Ascending aorta (tissue), 2 donors: ENCODE data around the gene VSTM5. TPM values are rescaled to one million over a fixed set of nuclear protein-coding genes. Genes with fewer than 3 reads are reported as not detected.

ENCODE experiments used
- DNase-seq, 2 donors: peaks; one replicate each; pipeline ENCODE4 v3.0.0-alpha.2; 2019; ENCODE audit warnings: low spot score in 2 of 2
- H3K27ac ChIP-seq, 2 donors: fragments of 200-600 bp; sonication (generic); one replicate each; pipeline ENCODE4 v1.5.1; 2016 to 2017; ENCODE audit warnings: mild to moderate bottlenecking in 1 of 2
- H3K27me3 ChIP-seq: fragments of 200-600 bp; sonication (generic); one replicate; pipeline ENCODE4 v1.5.1; 2017
- H3K36me3 ChIP-seq, 2 donors: fragments of 200-600 bp; sonication (generic); one replicate each; pipeline ENCODE4 v1.5.1; 2016
- H3K4me1 ChIP-seq, 2 donors: fragments of 200-600 bp; sonication (generic); one replicate each; pipeline ENCODE4 v1.5.1; 2016 to 2017; ENCODE audit warnings: mild to moderate bottlenecking in 1 of 2
- H3K4me3 ChIP-seq, 2 donors: fragments of 200-600 bp; sonication (generic); one replicate each; pipeline ENCODE4 v1.5.1; 2016 to 2017; ENCODE audit warnings: mild to moderate bottlenecking in 1 of 2
- H3K9me3 ChIP-seq, 2 donors: fragments of 200-600 bp; sonication (generic); one replicate each; pipeline ENCODE4 v1.5.1; 2016
- intact Hi-C: fragments of 100-400 bp; cut with DNase I; formaldehyde crosslinking; loops from one replicate; pipeline ENCODE4 v1.15.1; 2023
- total RNA-seq: library from RNA; depleted of rRNA; stranded (reverse); fragments of >200 nt; gene quantifications from one replicate; pipeline ENCODE4 v1.1.0, GENCODE V29; 2016
- TF ChIP-seq, protein P1 (sequence below), 3 experiments: fragments of 200-600 bp in 2 of 3; fragments of 450-650 bp in 1 of 3; sonication (generic) in 2 of 3; IDR thresholded peaks; one replicate each; pipeline ENCODE4 v1.5.1; 2016 to 2019; ENCODE audit warnings: antibody characterized with exemption in 3 of 3, mild to moderate bottlenecking in 1 of 3, moderate library complexity in 1 of 3

Gene VSTM5
- total RNA-seq, 1 donor from 2014 or later, result not detected

DNA sequence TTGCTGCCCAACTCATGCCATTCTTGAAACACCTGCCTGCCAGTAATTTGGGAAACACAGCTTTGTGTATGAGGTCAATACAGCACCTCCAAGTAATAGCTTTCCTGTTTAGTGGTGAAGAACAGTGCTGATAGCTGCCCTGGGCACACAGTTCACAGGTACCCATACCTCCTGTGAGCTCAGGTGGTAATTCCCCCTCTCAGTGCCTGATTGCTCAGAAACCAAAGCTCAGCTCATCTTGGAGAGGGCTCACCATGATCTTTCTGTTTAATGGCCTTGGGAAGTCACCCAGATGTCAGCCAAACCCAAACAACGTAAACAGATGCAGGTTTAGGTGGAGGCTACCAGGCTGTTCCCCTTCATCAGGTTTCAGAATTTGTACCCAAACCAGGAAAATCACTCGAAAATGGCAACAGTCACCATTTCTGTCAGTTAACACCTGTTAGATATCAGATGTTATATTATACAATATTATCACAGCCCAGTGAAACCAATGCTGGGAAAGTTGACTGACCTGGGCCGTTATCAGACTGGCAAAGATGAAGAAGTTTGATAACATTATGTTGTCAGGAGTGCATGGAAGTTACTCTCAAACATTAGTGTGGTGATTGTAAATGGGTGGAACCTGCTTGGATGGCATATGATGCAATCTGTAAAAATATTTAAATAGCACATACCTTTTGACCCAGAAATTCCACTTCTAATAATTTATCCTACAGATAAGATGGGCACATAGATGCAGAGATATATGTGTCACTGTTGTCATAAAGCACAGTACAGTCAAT lies 18.9 kb downstream of the VSTM5 start:
- no peak overlapping the region for H3K4me3 ChIP-seq
- H3K4me1 ChIP-seq, result no peaks in the 10 kb centered on the region
- no peaks in the 10 kb centered on the region for H3K9me3 ChIP-seq
- H3K36me3 ChIP-seq, result no peaks in the 10 kb centered on the region
- H3K27ac ChIP-seq, result no peak overlapping the region
- intact Hi-C loops, result no loop called here
- DNase-seq, result no peak
- TF ChIP-seq, protein P1, sequence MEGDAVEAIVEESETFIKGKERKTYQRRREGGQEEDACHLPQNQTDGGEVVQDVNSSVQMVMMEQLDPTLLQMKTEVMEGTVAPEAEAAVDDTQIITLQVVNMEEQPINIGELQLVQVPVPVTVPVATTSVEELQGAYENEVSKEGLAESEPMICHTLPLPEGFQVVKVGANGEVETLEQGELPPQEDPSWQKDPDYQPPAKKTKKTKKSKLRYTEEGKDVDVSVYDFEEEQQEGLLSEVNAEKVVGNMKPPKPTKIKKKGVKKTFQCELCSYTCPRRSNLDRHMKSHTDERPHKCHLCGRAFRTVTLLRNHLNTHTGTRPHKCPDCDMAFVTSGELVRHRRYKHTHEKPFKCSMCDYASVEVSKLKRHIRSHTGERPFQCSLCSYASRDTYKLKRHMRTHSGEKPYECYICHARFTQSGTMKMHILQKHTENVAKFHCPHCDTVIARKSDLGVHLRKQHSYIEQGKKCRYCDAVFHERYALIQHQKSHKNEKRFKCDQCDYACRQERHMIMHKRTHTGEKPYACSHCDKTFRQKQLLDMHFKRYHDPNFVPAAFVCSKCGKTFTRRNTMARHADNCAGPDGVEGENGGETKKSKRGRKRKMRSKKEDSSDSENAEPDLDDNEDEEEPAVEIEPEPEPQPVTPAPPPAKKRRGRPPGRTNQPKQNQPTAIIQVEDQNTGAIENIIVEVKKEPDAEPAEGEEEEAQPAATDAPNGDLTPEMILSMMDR (IDR thresholded peaks at IDR 0.05), result no peak
- H3K27me3 ChIP-seq, result no peaks in the 10 kb centered on the region

DNA sequence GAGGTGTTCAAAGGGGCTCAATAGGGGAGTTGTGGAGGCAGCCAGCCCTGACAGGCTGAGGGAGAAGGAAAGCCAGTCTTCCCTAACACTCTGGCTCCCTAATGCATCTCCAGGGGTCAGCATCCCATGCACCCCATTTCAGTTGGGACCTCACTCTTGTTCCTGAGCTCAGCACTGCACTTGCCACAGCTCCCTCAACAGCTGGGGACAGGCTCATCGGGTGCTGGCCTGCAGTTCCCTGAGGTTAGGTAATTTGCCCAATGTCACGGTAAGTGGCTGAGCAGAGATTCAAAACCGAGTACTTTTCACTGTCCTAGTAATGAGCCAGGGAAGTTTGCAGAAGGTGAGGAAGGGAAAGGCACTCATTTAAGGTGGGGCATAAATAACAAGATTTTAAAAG lies 20.8 kb downstream of the VSTM5 start:
- Histone ChIP-seq H3K9me3 (no peaks in the 10 kb centered on the region), H3K4me3 (no peak overlapping the region), H3K4me1 (no peaks in the 10 kb centered on the region), H3K27me3 (no peaks in the 10 kb centered on the region), H3K27ac (no peak overlapping the region), H3K36me3 (no peaks in the 10 kb centered on the region)
- TF ChIP-seq, protein P1 (IDR thresholded peaks at IDR 0.05), result no peak
- intact Hi-C loops, result no loop called here
- DNase-seq, result no peak

- H3K36me3 ChIP-seq, result no peaks in the 10 kb centered on the region
- H3K4me1 ChIP-seq, result no peaks in the 10 kb centered on the region
- TF ChIP-seq, protein P1 (IDR thresholded peaks at IDR 0.05), result no peak
- intact Hi-C loops, result no loop called here
- DNase-seq, result no peak
- no peak overlapping the region for H3K4me3 ChIP-seq
- H3K9me3 ChIP-seq, result no peaks in the 10 kb centered on the region
- no peaks in the 10 kb centered on the region for H3K27me3 ChIP-seq
- no peak overlapping the region for H3K27ac ChIP-seq
Measured at GRCh38 chr11:93827363-93827762, 23.1 kb downstream of the VSTM5 start.

DNA sequence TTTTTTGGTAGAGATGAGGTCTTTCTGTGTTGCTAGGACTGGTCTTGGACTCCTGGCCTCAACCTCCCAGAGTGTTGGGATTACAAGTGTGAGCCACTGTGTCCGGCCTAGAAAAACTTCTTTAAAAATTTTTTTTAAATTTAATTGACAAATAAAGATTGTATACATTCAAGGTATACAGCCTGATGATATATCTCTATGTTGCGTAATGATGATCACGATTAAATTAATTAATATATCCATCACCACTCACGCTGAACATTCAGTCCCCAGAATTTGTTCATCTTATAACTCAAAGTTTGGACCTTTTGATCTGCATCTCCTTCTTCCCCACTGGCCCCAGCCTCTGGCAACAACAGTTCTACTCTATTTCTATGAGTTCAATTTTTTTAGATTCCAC lies 27.2 kb downstream of the VSTM5 start:
- intact Hi-C loops, result no loop called here
- H3K27ac ChIP-seq, result no peak overlapping the region

GRCh38 chr11:93822359-93822758 lies 28.1 kb downstream of the VSTM5 start:
- Histone ChIP-seq H3K9me3 (no peaks in the 10 kb centered on the region), H3K4me3 (no peak overlapping the region), H3K36me3 (peaks cover 0 to 3% of the 10 kb centered on the region in 2 donors), H3K4me1 (no peaks in the 10 kb centered on the region), H3K27ac (no peak overlapping the region), H3K27me3 (no peaks in the 10 kb centered on the region)
- TF ChIP-seq, protein P1 (IDR thresholded peaks at IDR 0.05), result no peak
- intact Hi-C loops, result no loop called here
- no peak for DNase-seq

More for the DNA sequence above, 27.2 kb downstream of the VSTM5 start:
- no peaks in the 10 kb centered on the region for H3K9me3 ChIP-seq
- H3K4me3 ChIP-seq, result no peak overlapping the region
- no peak for DNase-seq
- no peaks in the 10 kb centered on the region for H3K4me1 ChIP-seq
- TF ChIP-seq, protein P1 (IDR thresholded peaks at IDR 0.05), result no peak
- no peaks in the 10 kb centered on the region for H3K27me3 ChIP-seq
- no peaks in the 10 kb centered on the region for H3K36me3 ChIP-seq
